SK-N-SH treated with all-trans-retinoic acid at 6 μM for 48 hours (cell line): Measurements from ENCODE around the gene ANO8.

Source experiments
- ESRRG ChIP-seq: fragments of 250-450 bp; sonication (Bioruptor Pico); IDR thresholded peaks from 2 replicates; pipeline ENCODE4 v1.6.1; 2021; ENCODE audit warnings: mild to moderate bottlenecking
- TF ChIP-seq, protein P1 (sequence below): fragments of 250-450 bp; sonication (Bioruptor Pico); IDR thresholded peaks from 2 replicates; pipeline ENCODE4 v1.8.0; 2020; ENCODE audit warnings: mild to moderate bottlenecking, moderate library complexity, borderline replicate concordance
- TF ChIP-seq, protein P2 (sequence below): fragments of 250-450 bp; sonication (Bioruptor Pico); IDR thresholded peaks from 2 replicates; pipeline ENCODE4 v1.5.1; 2020; ENCODE audit warnings: low read depth, mild to moderate bottlenecking, moderate library complexity

DNA sequence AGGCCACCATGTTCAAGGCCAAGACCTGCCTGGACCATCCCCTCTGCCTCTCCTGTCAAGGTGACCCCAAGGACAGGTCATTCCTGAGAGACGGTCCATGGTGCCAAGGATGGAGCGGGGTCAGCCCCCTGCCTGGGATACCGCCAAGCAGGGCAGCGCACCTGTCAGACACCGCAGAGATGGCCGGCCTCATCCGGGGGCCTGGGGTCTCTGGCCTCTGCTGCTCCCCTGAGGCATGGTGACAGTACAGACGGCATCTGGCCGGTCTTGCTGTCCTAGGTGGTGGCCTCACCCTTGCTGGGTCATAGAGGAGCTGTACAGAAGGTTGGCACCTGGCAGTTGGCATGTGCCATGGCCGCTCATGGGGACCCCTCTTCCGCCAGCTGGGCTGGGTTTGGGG lies 14.2 kb downstream of the ANO8 start:
- TF ChIP-seq, protein P1, sequence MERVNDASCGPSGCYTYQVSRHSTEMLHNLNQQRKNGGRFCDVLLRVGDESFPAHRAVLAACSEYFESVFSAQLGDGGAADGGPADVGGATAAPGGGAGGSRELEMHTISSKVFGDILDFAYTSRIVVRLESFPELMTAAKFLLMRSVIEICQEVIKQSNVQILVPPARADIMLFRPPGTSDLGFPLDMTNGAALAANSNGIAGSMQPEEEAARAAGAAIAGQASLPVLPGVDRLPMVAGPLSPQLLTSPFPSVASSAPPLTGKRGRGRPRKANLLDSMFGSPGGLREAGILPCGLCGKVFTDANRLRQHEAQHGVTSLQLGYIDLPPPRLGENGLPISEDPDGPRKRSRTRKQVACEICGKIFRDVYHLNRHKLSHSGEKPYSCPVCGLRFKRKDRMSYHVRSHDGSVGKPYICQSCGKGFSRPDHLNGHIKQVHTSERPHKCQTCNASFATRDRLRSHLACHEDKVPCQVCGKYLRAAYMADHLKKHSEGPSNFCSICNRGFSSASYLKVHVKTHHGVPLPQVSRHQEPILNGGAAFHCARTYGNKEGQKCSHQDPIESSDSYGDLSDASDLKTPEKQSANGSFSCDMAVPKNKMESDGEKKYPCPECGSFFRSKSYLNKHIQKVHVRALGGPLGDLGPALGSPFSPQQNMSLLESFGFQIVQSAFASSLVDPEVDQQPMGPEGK (CRISPR knock-in tag), result no peak
- TF ChIP-seq, protein P2, sequence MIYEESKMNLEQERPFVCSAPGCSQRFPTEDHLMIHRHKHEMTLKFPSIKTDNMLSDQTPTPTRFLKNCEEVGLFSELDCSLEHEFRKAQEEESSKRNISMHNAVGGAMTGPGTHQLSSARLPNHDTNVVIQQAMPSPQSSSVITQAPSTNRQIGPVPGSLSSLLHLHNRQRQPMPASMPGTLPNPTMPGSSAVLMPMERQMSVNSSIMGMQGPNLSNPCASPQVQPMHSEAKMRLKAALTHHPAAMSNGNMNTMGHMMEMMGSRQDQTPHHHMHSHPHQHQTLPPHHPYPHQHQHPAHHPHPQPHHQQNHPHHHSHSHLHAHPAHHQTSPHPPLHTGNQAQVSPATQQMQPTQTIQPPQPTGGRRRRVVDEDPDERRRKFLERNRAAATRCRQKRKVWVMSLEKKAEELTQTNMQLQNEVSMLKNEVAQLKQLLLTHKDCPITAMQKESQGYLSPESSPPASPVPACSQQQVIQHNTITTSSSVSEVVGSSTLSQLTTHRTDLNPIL, result no peak
- TF ChIP-seq ESRRG, result no peak
